ENCODE results near the gene HNRNPAB.
"Not testable (repeated sequence)": the region's sequence is repeated elsewhere in the genome, so short reads cannot be mapped to it uniquely, and the experiment has no call there.

The HNRNPAB gene

GRCh38 chr5:178198151-178198550 is 6.2 kb upstream of the HNRNPAB start:
- DNase-seq, result not testable (repeated sequence)

DNA sequence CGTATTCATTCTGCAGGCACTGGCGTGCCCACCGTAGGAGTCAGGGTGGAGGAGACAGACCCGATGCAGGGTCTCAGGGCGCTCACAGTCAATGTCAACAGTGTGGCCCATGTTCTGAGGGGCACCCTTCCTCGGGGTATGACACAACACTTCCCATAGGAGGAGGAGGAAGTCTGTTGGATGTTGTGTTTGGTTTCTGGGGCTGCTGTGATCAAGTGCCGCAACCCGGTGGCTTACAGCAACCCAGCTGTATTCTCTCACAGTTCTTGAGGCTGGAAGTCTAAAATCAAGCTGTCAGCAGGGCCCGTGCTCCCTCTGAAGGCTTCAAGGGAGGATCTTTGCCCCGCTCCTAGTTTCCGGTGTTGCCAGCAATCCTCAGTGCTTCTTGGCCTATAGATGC is 5.6 kb upstream of the HNRNPAB start:
- no peak for DNase-seq

DNA sequence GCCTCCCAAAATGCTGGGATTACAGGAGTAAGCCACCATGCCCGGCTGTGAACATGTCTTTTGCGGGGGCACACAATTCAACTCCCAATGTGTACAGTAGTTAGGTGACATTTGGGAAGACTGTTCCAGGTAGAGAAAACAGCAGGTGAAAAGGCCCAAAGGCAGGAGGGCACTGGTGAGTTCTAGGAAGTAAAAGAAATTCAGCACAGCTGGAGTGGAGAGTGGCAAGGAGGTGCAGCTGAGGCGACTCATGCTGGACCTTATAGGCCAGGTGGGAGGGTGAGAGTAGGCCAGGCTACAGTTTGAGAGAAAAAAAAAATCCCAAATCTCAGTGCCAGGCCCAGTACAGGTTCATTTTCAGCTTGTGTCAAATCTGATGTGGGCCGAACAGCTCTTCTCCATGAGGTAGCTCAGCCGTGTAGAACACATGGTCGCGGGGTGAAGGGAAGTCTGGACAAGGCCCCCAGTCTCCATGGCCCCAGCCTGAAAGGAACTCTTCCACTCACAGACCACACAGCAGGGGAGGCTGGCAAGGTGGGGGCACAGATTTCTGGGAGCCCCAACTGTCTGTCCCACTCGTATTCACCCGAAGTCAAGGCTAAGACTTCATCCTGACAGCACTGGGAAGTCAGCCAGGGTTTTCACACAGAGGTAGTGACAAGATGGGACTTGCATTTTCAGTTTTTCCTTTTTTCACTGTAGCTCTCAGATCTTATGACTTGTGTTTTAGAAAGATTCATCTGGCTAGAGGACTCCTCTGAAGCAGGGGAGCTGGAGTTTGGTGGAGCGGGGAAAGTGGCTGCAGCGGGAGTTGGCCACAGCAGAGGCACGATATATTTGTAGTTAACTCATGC is 4.5 kb upstream of the HNRNPAB start:
- no peak for DNase-seq

DNA sequence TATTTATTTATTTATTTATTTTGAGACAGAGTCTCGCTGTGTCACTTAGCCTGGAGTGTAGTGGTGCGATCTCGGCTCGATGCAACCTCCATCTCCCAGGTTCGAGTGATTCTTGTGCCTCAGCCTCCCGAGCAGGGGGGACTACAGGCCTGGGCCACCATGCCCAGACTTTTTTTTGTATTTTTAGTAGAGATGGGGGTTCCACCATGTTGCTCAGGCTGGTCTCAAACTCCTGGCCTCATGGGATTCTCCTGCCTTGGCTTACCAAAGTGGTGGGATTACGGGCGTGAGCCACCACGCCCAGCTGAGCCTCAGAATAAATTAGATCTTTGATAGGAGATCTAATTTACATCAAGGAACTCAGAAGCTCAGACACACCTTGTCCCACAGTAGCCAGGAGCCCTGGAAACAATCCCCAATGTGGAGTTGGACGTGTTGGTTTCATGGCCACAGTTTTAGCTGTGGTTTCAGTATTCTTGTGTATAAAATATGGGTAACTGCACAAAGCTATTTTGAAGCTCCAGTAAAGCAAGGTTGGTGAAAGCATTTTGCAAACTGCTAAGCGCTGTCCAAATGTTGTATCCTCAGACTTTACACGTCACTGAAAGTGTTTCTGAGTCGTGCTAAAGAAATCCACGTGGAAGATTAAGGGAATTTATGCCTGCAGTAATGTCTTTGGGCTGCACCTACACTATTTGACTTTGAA is 3.0 kb upstream of the HNRNPAB start:
- no peak for DNase-seq

DNA sequence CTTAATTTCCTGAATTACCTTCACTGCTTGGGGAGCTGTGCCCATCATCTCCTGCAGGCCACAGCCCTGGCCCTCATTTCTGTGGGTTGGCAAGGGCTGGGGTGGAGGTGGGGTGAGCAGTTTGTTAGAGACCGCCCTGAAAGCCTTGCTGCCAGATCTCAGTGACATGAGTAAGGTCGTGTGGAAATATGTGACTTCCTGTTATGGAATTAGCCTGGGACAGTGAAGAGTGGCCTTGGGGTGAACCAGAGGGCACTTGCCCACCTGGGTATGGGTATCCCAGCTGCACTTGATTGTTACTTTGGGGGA is 2.5 kb upstream of the HNRNPAB start:
- DNase-seq, result no peak

GRCh38 chr5:178202541-178202940 is 1.8 kb upstream of the HNRNPAB start:
- no peak for DNase-seq

GRCh38 chr5:178203670-178204181 is 607 bp upstream of the HNRNPAB start:
- no peak for DNase-seq

GRCh38 chr5:178204935-178205748 is 809 bp downstream of the HNRNPAB start:
- peak; percentile 8 for DNase-seq

DNA sequence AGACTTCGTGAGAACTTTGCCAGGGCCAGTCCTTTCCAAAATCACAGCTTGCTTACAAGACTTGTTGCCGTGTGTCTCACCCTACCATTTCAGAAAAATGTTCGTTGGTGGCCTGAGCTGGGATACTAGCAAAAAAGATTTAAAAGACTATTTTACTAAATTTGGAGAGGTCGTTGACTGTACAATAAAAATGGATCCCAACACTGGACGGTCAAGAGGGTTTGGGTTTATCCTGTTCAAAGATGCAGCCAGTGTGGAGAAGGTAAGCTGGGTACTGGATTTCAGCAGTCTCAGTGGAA is 1.4 kb downstream of the HNRNPAB start:
- no peak for DNase-seq

- DNase-seq, result no peak
Measured at GRCh38 chr5:178206166-178207101, 2.1 kb downstream of the HNRNPAB start.

DNA sequence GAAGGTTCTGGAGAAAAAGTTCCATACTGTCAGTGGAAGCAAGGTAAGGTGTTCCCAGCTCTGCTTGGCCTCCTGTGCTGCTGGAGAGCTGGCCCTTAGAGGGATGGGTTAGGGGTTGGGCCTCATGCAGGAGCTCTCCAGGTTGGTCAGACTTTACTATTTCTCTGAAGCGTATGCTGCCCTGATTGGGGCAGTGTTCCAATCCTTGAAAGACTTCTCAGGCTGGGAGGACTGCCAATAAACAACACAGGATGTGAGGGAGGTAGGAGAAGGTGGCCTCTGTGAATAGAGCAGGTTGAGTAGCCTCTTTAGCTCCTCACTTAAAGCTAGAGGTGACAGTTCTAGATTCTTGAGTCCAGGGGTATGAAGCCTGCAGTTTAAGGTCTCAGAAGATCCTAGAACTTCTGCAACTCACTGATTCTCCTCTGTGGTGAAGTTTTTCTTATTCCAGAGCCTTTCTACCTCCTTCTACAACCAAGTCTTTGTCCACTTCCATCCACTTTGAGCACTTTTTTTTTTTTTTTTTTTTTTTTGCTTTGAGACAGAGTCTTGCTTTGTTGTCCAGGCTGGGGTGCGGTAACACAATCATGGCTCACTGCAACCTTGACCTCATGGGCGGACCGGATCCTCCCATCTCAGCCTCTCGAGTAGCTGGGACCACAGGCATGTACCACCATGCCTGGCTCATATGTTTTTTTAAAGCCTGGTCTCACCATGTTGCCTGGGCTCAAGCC is 3.0 kb downstream of the HNRNPAB start:
- no peak for DNase-seq

DNA sequence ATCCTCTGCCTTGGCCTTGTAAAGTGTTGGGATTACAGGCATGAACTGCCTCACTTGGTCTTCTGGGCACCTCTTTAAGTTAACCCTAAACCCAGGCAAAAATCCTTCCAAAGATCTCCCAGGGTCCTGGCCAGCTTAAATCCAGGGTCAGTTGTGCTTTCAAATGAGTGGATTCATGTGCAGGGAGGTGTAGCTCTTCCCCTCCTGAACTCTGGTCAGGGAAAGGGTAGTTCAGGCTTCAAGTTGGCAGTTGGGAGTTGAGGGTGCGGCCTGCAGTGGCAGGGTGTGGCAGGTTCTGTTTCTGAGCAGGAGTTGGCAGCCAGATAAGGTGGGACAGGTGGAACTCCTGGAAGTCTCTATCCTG is 3.6 kb downstream of the HNRNPAB start:
- no peak for DNase-seq

GRCh38 chr5:178208540-178209227 is 4.4 kb downstream of the HNRNPAB start:
- no peak for DNase-seq

DNA sequence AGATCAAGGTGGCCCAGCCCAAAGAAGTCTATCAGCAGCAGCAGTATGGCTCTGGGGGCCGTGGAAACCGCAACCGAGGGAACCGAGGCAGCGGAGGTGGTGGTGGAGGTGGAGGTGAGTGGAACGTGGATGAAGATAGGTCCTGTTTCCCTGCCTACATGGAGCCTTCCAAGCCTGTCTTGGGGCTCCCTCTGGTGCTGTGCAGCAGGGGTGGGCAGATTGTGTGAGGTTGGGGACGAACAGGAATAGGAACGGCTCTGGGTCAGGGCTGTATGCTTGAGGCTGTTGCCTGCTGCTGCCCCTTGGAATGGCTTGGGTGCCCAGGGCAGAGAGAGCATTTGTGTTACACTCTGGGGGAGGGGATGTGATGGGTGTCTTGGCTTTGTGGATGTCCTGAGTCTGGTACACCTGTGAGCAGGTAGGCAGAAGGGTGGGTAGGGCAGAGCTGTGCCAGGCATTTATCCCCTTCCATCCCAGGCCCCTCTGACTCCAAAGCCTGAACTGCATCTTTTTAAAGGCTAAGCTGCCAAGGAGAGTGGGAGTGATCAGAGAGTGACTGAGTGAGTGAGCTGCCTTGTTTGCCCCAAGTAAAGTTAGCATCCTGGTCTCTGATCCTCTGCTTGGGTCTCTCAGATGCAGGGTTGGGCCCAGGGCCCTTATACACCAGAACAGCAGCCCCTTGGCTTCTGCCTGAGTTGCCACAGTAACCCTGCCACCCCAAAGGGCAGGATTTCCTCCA is 5.2 kb downstream of the HNRNPAB start:
- DNase-seq, result no peak

- DNase-seq, result no peak
Measured at GRCh38 chr5:178210073-178210535, 5.8 kb downstream of the HNRNPAB start.

- no peak for DNase-seq
Measured at GRCh38 chr5:178210686-178211085, 6.4 kb downstream of the HNRNPAB start.

- no peak for DNase-seq
Measured at GRCh38 chr5:178211095-178212048, 7.0 kb downstream of the HNRNPAB start.

GRCh38 chr5:178212241-178213002 is 8.1 kb downstream of the HNRNPAB start:
- DNase-seq, result no peak

Data from NCI-H526 treated with DMSO at 0.1 percent for 48 hours (cell line).